NCI-H128 (cell line): ENCODE measurements around the gene KRABD2.
"Not testable (repeated sequence)": the region's sequence is repeated elsewhere in the genome, so short reads cannot be mapped to it uniquely, and the experiment has no call there.

Source experiments
- DNase-seq: peaks from one replicate; lab custom pipeline; 2025; ENCODE audit not compliant: unreplicated experiment; lab: John Stamatoyannopoulos, UW

Gene KRABD2

DNA sequence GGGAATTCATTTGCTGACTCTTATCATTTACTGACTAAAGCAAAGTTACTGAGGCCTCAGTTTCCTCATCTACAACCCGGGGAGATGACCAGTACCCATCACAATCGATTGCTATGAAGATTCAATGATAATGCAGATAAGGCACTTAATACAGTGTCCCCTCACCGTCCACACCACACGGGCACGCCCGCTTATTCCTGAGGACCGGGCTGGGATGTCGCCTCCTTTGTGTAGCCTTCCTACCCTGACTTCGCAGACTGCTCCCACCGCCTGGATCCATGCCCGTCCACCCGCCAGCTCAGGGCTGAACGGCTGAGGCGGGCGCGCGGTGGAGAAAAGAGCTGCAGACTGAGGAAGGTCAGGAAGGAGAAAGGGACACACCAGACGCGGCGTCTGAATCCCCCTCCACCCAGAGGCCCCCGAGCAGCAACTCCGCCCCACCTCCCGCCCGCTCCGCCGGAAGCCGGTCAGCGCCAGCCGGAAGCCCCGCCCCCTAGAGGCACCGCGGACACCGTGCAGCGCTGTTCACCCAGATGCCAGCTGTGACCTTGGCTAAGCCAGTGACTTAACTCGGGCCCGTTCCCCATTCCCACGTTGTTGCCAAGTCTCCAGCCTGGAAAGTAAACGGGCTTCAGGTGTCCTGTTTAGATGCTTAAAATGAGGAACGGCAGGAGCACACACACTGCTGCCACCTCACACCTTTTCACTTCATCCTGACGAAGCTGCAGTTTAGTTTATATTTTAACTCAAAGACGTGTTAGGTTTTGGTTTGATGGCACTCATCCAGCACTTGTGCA, at the start of gene KRABD2:
Gene KRABD2 (minus strand): TSS at position 434 of the 797 bp plus-strand sequence.
- peak; percentile 39 for DNase-seq

GRCh38 chr17:8421571-8421970, 45.1 kb upstream of the KRABD2 start:
- DNase-seq = no peak

DNA sequence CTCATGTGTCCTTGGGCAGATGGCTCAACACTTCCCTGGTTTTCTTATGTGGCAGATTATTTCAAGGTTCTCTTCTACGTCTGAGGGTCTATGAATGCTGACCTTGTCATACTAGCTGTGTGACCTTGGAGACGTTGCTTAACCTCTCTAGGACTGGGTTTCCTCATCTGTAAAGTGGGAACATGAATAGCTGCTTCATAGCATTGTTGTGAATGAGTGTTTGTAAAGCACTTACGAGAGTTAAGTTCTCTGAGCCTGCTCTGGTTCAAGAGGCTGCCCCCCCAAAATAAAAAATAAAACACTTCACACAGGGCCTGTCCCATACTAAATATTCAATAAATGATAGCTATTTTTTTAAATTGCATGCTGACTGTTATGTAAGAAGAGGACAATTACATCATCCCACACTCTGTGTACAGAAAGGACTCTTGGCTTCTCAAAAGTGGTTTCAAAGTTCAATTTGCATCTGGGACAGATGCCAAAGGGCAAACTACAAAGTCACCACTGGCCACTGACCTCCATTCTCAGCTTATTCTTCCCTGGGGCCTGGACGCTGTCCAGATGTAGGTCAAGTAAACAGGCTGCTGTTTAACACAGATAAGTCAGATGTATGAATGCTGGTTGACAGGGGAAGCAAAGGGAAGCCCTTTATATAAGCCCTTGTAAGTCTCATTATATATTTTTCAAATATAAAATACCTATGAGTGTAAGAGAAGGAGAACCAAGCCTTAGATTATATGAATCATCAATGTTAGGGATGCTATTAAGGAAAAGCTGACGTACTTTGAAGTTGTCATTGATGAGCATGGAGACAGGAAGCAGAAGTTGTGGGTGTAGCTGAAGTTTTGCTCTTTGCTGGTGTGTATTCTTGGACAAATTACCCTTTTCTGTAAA, 43.8 kb upstream of the KRABD2 start:
- no peak for DNase-seq

DNA sequence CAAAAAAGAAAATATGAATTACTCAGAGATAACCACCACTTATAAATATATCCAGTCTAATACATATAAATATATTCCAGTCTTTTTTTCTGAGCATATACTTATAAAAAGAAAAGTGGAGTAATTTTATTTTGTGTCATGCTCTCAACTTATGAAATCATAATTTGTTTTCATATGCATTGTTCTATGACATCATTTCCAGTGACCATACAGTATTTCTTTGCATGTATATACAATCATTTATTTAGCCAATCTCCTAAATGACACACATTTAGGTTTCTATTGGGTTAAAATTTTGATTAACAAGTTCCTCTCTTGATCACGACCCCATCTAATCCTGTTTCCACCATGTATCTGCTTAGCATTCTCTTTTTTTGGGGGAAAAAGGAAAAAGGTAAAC, 42.8 kb upstream of the KRABD2 start:
- no peak for DNase-seq

DNA sequence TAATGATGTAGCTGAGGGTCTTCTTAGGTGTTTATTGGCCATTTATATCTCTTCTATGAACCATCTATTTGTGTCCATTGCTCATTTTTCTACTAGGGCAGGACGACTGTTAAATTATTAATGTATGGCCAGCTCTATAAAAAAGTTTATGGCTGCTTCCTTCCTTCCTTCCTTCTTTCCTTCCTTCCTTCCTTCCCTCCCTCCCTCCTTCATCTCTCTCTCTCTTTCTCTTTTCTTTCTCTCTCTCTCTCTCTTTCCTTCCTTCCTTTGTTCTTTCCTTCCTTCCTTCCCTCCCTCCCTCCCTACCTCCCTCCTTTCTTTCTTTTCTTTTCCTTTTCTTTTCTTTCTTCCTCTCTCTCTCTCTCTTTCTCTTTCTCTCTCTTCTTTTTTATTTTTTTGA, 42.0 kb upstream of the KRABD2 start:
- no peak for DNase-seq

DNA sequence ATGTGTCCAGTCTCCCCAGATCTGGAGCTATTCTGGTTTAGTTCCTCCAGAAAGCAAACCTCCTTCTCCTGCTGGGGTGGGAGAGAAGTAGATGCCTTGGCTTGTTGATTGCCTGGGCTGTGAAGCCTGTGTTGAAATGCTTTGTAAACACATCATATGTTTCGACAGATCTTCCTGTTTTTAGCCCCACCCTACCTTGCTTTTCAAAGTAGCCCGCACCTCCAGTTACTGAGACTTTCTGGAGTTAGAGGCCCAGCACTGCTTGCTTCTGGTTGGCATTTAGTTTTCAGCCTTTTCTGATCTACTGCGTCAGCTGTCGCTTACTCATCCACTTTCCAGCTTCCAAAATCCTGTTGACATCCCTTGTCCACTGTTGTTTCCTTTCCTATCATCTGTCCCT, 41.3 kb upstream of the KRABD2 start:
- DNase-seq = no peak

DNA sequence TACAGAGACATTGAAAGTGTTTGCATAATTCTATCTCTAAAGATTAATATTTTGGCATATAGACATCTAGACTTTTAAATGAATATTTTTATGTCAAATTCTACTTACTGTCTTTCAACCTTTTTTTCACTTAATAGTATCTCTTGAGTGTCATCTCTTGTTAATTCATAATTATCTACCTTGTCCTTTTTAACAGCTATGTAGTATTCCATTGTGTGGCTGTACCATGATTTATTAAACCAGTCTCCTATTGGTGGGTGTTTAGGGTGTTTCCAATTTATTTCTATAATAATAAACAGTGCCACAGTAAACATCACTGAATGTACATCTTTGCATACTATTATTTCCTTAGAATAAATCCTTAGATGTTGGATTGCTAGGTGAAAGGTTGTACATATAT, 37.4 kb upstream of the KRABD2 start:
- DNase-seq = no peak

GRCh38 chr17:8413328-8413727, 36.8 kb upstream of the KRABD2 start:
- DNase-seq = no peak

DNA sequence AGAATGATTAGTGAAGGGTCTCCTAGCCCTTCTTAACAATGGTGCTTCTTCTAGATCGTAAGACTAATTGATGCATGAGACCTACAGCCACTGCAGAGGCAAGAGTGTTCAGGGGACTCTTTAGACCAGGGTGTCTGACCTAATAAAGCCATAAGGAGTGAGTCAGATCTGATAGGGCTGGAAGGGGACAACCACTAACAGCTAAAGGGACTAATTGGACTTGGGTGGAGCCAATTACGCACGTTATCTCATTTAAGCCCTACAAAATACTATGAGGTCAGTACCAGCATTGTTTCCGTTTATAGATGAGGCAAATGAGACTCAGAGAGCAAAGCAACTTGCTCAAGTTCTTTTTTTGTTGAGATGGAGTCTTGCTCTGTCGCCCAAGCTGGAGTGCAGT, 35.6 kb upstream of the KRABD2 start:
- DNase-seq = no peak

DNA sequence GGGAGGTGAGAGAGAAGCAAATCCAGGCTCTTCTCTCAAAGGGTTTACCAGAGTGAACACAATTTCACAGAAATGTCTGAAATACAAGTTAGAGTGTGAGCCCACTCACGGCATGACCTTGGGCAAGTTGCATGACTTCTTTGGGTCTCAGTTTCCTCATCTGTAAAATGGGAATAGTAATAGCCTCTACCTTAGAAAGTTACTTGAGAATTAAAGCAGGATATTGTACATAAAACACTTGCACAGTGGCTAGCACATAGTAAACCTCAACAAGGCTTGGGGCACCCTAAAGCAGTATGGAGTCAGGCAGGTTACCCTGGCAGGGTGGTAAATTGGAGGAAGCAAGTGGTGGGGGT, 34.4 kb upstream of the KRABD2 start:
- DNase-seq = no peak

DNA sequence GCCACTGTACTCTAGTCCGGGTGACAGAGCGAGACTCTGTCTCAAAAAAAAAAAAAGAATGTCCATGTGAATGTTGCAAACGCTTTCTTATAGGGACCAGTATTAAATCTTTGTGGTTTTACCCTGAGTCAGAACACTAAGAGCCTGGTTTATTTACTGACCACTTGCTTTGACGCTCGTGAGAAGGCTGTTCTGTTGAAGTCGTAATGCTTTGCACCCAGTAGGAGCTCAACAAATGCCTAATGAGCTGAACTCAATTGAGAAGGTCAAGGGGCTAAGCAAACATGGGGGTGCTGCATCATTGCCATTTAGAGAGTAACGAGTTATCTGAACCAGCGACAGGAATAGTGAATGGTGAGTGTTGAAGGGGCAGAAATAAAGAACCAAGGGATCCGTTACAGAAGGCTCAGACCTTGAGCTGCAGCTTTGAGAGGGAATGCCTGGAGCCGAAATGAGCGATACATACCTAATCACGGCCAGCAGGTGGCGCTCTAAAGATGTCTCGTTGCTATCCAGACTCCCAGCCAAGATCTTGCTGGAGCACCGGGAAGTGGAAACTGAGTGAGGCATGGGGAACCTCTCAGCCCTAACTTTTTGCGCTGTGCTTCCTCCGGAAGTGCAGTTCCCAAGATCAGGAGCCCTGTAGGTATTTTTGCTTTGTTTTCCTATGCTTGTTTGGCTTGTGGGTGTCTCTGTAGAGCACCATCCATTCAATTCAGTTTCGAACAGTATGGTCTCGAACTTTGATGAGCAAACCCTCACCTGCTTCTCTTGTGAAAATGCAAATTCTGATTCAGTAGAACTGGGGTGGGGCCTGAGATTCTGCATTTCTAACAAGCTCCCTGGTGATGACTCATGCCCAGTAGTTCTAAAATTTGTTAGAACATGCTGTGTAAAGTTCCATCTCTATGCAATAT, 33.7 kb upstream of the KRABD2 start:
- peak; percentile 66 for DNase-seq

- no peak for DNase-seq
Measured at GRCh38 chr17:8408371-8408770, 31.9 kb upstream of the KRABD2 start.

DNA sequence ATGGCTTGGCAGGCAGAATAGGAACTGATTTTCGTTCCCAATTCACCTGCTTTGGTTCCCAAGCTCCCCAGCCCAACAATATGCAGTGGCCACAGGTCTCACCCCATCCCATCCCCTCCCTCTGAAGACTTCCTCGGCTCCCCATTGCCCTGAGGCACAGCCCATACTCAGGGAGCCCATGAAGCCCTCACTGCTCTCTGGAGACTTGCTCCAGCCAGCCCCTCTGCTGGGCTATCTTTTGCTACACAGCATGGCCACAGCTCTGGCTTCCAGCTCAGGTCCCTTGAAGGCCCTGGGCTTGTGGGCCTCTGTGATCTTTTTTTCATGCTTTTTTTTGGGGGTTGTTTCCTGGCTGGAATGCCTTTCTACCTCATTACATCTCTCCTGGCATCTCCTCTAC, 29.7 kb upstream of the KRABD2 start:
- no peak for DNase-seq

- no peak for DNase-seq
Measured at GRCh38 chr17:8405499-8406016, 29.1 kb upstream of the KRABD2 start.

GRCh38 chr17:8402921-8403536, 26.5 kb upstream of the KRABD2 start:
- DNase-seq = no peak

- DNase-seq = no peak
Measured at GRCh38 chr17:8401107-8401506, 24.6 kb upstream of the KRABD2 start.

DNA sequence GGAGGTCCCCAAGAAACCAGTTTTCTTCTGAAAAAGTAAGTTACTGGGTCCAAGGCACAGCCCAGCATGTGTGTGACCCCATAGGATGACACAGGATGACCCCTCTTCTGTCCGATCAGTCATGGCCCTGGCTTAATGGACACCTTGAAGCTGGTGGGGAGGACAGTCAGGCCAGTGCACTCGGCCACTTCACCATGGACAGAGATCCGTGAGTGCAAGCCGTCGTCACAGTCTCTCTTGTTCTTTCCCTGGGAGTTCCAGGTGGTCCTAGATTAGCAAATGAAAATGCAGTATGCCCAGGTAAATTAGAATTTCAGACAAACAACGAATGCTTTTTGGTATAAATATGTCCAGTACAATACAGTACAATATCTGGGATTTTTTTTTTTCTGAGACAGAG, 22.5 kb upstream of the KRABD2 start:
- DNase-seq = no peak

DNA sequence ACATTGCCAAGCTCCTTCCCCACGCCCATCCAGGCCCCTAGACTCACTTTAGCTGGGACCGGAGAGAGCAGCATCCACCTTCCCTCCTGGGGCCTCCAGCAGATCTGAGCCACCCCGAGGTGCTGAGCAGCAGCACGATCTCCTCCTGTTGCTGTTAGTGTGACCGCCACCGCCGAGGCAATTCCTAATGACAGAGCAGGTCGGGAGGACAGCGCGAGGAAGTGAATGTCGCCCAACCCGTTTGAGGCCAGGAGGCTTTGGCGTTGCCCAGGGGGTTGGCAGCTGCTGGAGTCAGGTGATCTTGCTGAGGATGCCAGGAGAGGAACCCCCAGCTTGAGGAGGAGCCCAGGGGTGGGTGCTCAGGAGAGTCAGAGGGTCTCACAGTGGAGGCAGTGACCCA, 21.1 kb upstream of the KRABD2 start, which contains the start of gene RNF222:
Gene RNF222 (minus strand): TSS at position 192 of the 400 bp plus-strand sequence. CDS start 4,366 bp downstream, outside the sequence.
- DNase-seq = no peak

GRCh38 chr17:8394497-8394896, 18.0 kb upstream of the KRABD2 start:
- not testable (repeated sequence) for DNase-seq

- DNase-seq = no peak
Measured at GRCh38 chr17:8393470-8394231, 17.1 kb upstream of the KRABD2 start.
